ENCODE results near the gene SLC22A2.
"Not testable (repeated sequence)": the region's sequence is repeated elsewhere in the genome, so short reads cannot be mapped to it uniquely, and the experiment has no call there.

SLC22A2 gene

GRCh38 chr6:160240691-160241084 is 17.9 kb downstream of the SLC22A2 start:
- DNase-seq: no peak

GRCh38 chr6:160239929-160240690 is 18.5 kb downstream of the SLC22A2 start:
- DNase-seq: no peak

- no peak for DNase-seq
Measured at GRCh38 chr6:160238761-160239751, 19.6 kb downstream of the SLC22A2 start.

- no peak for DNase-seq
Measured at GRCh38 chr6:160238278-160238711, 20.3 kb downstream of the SLC22A2 start.

GRCh38 chr6:160237597-160238275 is 20.9 kb downstream of the SLC22A2 start:
- not testable (repeated sequence) for DNase-seq

- not testable (repeated sequence) for DNase-seq
Measured at GRCh38 chr6:160236235-160236872, 22.3 kb downstream of the SLC22A2 start.

GRCh38 chr6:160233950-160234640 is 24.5 kb downstream of the SLC22A2 start:
- not testable (repeated sequence) for DNase-seq

- DNase-seq: no peak
Measured at GRCh38 chr6:160227769-160228161, 30.9 kb downstream of the SLC22A2 start.

- DNase-seq: no peak
Measured at GRCh38 chr6:160227038-160227768, 31.4 kb downstream of the SLC22A2 start.

GRCh38 chr6:160226118-160226591 is 32.5 kb downstream of the SLC22A2 start:
- DNase-seq: no peak

GRCh38 chr6:160224639-160225237 is 33.9 kb downstream of the SLC22A2 start:
- DNase-seq: no peak

- DNase-seq: no peak
Measured at GRCh38 chr6:160222491-160222890, 36.1 kb downstream of the SLC22A2 start.

- no peak for DNase-seq
Measured at GRCh38 chr6:160221918-160222317, 36.7 kb downstream of the SLC22A2 start.

GRCh38 chr6:160221423-160221822 is 37.2 kb downstream of the SLC22A2 start:
- no peak for DNase-seq

- no peak for DNase-seq
Measured at GRCh38 chr6:160218810-160219209, 39.8 kb downstream of the SLC22A2 start.

- DNase-seq: no peak
Measured at GRCh38 chr6:160217863-160218262, 40.8 kb downstream of the SLC22A2 start.

- no peak for DNase-seq
Measured at GRCh38 chr6:160217073-160217472, 41.5 kb downstream of the SLC22A2 start.

GRCh38 chr6:160215232-160215631 is 43.4 kb downstream of the SLC22A2 start:
- DNase-seq: no peak

- no peak for DNase-seq
Measured at GRCh38 chr6:160207618-160208017, 51.0 kb downstream of the SLC22A2 start.

- DNase-seq: no peak
Measured at GRCh38 chr6:160204710-160205109, 53.9 kb downstream of the SLC22A2 start.

- DNase-seq: no peak
Measured at GRCh38 chr6:160203953-160204352, 54.7 kb downstream of the SLC22A2 start.

Data from NCI-H1048 (cell line).